Rectal smooth muscle tissue (tissue), 1 donor: ENCODE data around the gene C1QB.
"Not testable (repeated sequence)": the region's sequence is repeated elsewhere in the genome, so short reads cannot be mapped to it uniquely, and the experiment has no call there.

Experiments
- H3K27ac ChIP-seq: one replicate; pipeline ENCODE4 v1.7.0; 2013; ENCODE audit warnings: low read depth, low read length, inconsistent platforms
- H3K27me3 ChIP-seq: one replicate; pipeline ENCODE4 v1.7.0; 2013; ENCODE audit warnings: low read length; ENCODE audit not compliant: control insufficient read depth, insufficient read depth
- H3K36me3 ChIP-seq: one replicate; pipeline ENCODE4 v1.7.0; 2013; ENCODE audit warnings: low read length; ENCODE audit not compliant: control insufficient read depth, insufficient read depth
- H3K4me1 ChIP-seq: one replicate; pipeline ENCODE4 v1.7.0; 2013; ENCODE audit warnings: low read length; ENCODE audit not compliant: control insufficient read depth, insufficient read depth
- H3K4me3 ChIP-seq: one replicate; pipeline ENCODE4 v1.7.0; 2013; ENCODE audit warnings: low read length
- H3K9ac ChIP-seq: one replicate; pipeline ENCODE4 v1.7.0; 2013; ENCODE audit warnings: low read length

The C1QB gene

DNA sequence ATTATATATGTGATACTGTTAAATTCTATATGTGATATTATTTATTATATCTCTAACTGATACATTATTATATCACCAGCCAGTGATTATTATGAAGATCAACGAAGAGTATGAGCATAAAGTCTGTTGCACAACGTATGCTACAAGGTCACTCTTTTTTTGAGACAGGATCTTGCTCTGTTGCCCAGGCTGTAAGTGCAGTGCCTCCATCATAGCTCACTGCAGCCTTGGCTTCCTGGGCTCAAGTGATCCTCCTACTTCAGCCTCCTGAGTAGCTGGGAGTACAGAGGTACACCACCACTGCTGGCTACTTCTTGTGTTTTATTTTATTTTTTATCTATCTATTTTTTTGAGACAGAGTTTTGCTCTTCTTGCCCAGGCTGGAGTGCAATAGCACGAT, 43.6 kb downstream of the C1QB start:
- no peaks in the 10 kb centered on the region for H3K4me1 ChIP-seq
- H3K27ac ChIP-seq, result no peak overlapping the region
- no peaks in the 10 kb centered on the region for H3K27me3 ChIP-seq
- no peak overlapping the region for H3K4me3 ChIP-seq
- no peak overlapping the region for H3K9ac ChIP-seq
- no peaks in the 10 kb centered on the region for H3K36me3 ChIP-seq

DNA sequence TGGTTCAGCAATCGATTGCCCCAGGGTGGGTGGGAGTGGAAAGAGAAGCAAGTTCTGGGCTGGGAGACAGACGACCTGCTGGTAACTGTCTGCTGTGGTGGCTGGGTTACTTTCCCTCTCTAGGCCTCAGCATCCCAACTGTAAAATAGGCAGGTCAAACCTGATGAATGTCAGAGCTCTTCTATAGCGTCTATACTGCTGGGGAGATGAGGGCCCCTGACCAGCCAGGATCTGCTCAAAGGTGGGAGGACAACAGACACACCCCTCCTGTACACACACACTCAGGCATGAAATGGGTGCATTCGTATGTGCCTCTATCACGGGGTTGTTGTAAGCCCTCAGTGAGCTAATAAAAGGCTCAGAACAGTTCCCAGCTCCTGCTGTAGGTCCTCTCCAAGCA, 44.9 kb downstream of the C1QB start:
- H3K36me3 ChIP-seq, result no peaks in the 10 kb centered on the region
- no peak overlapping the region for H3K4me3 ChIP-seq
- H3K9ac ChIP-seq, result no peak overlapping the region
- no peaks in the 10 kb centered on the region for H3K27me3 ChIP-seq
- no peak overlapping the region for H3K27ac ChIP-seq
- no peaks in the 10 kb centered on the region for H3K4me1 ChIP-seq

DNA sequence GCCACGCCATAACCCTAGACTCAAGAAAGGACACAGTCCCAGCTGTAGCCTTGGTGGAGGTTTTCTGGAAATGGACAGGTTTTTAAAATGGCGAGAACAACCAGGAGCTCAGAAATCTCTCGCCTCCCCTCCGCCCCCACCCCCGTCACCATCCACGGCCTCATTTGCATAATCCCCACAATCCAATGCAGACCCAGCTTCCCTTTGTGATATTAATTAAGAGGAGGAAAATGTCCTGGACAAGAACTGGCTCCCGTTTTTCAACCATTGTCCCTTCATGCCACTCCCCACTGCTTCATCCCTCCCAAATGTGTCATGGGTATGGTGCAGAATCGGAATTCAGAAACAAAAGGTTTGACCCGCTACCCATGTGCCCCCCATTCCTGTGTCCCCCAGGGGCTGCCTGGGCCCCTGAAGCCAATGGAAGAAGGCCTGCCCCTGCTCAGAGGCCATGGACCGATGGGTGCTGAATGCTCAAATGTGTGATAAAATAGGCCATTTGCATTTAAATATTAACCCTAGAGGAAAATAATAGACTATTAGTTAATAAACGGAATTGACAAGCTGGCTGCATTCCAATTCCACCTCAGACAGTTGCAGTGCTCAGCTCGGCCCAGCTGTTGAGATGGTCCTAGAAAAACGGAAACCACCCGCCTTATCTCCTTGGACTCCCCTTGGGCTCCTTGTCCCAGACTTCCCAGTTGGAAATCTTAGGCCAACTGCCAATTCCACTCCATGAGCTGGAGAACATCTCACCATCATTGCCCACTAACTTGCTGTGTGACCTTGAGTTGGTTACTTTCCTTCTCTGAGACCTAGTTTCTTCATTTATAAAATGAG, 46.9 kb downstream of the C1QB start:
- Histone ChIP-seq H3K4me1 (no peaks in the 10 kb centered on the region), H3K36me3 (no peaks in the 10 kb centered on the region), H3K27ac (no peak overlapping the region), H3K9ac (no peak overlapping the region), H3K4me3 (no peak overlapping the region), H3K27me3 (no peaks in the 10 kb centered on the region)

DNA sequence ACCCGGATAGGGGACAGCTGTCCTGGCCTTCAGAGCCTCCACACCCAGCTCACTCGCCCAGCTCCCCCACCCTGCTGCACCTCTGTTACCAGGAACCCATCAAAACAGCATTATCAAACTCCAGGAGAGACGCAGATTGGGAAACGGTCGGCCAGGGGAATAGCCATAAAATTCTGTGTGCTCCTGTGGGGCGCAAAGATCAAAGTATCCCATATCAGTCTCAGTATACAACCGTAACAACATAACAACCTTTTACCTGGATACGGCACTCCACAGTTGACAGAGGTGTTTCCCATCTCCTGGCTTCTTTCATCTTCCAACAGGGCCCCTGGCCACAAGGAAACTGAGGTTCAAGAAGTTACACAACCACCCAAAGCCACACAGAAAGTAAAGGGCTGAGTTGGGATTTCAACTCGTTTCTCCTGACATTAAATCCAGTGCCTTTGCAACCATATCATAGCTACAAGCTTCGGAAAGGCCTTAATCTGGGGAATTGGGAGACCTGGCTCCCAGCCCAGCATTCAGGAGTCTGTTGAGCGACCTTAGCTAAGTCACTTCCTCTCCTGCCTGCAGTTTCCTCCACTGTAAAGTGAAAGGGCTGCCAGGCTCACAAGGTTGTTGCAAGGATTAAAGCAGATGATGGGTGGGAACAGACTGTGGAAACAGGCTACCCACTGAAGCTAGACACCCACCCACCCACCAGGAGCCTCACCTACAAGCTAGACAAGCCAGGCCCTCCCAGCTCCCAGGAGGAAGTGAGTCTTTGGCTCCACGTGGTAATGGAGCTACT, 49.5 kb downstream of the C1QB start:
- Histone ChIP-seq H3K4me3 (no peak overlapping the region), H3K27me3 (no peaks in the 10 kb centered on the region), H3K27ac (no peak overlapping the region), H3K9ac (no peak overlapping the region), H3K4me1 (no peaks in the 10 kb centered on the region), H3K36me3 (no peaks in the 10 kb centered on the region)

DNA sequence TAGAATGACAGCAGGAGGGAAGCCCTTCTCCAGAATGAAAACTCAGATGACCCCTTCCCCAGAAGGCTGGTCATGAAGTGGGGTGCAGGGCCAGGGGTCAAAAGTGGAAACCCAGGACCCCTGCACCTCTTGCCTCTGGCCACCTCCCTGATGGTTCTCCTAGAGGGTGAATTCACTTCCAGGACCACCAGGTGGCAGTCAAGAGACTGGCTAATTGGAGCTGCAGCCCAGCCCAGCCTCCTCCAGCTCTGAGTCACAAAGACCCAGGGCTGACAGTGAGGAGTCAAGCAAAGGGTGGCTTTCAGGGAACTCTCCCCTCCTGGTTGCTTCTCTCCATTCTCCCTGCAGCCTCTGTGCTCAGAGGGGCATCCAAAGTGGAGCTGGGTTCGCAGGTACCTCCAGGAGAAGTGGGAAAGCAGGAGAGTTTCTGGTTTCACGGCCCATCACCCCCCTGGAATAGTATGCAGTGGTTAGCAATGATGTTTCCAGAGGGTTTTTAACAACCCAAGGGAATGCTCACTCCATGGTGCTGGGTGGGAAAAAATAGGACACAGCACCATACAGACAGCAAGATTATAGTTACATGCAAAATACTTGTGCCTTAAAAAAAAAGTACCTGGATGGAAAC, 51.5 kb downstream of the C1QB start:
- Histone ChIP-seq H3K27me3 (no peaks in the 10 kb centered on the region), H3K4me1 (no peaks in the 10 kb centered on the region), H3K36me3 (no peaks in the 10 kb centered on the region), H3K27ac (no peak overlapping the region), H3K4me3 (no peak overlapping the region), H3K9ac (no peak overlapping the region)

DNA sequence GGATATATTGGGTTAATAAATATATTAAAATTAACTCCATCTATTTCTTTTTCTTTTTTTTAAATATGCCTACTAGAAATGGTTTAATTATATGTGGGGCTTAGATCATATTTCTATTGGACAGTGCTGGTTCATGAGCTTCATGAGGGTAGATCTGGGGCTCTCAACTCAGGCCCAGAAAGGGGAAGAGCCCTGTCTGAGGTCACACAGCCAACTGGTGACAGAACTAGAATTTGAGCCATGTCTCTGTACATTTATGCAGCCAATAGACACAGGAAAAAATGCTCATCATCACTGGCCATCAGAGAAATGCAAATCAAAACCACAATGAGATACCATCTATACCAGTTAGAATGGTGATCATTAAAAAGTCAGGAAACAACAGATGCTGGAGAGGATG, 52.5 kb downstream of the C1QB start:
- Histone ChIP-seq H3K4me1 (no peaks in the 10 kb centered on the region), H3K27me3 (no peaks in the 10 kb centered on the region), H3K4me3 (no peak overlapping the region), H3K9ac (no peak overlapping the region), H3K36me3 (no peaks in the 10 kb centered on the region), H3K27ac (no peak overlapping the region)

DNA sequence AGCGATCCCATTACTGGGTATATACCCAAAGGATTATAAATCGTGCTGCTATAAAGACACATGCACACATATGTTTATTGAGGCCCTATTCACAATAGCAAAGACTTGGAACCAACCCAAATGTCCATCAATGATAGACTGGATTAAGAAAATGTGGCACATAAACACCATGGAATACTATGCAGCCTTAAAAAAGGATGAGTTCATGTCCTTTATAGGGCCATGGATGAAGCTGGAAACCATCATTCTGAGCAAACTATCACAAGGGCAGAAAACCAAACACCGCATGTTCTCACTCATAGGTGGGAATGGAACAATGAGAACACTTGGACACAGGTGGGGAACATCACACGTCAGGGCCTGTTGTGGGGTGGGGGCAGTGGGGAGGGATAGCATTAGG, 53.1 kb downstream of the C1QB start:
- not testable (repeated sequence) for H3K4me1 ChIP-seq, H3K4me3 ChIP-seq, H3K27ac ChIP-seq, H3K27me3 ChIP-seq, H3K36me3 ChIP-seq, H3K9ac ChIP-seq

DNA sequence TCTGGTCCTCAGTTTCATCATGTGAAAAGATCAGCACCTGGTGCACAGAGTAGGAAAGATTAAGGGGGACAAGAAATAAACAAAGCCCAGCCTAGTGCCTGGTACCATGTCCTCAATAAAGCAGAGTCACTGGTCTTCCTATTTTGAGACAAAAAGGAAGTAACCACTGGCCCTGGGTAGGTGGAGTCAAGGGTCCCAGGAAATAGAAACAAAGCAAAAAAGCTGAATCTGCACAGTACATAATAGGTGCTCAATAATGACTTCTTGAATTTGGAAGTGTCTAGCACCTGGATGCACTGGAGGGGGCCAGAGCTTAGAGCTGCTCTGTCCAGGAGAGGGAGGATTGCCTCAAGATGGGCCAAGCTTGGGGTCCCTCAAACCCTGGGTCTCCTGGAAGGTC, 55.7 kb downstream of the C1QB start:
- Histone ChIP-seq H3K27ac (no peak overlapping the region), H3K4me1 (no peaks in the 10 kb centered on the region), H3K27me3 (peaks cover 3% of the 10 kb centered on the region), H3K9ac (no peak overlapping the region), H3K4me3 (no peak overlapping the region), H3K36me3 (no peaks in the 10 kb centered on the region)

DNA sequence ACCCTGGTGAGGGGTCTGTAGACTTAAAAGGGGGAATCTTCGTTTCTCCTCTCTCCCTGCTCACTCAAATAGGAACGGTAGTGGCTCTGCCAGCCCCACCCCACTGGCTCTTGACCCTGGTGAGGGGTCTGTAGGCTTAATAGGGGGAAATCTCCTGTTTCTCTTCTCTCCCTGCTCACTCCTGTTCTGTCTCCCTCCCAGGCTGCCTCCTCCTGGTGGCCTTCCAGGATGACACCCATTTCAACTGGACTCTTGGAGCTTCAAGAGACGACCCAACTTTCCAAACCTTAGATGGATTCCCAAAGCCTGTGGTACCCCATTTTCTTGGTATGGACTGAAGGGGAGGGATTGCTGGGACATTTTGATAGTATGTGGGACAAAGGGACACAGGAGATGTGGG, 56.2 kb downstream of the C1QB start:
- Histone ChIP-seq H3K27me3 (peaks cover 3% of the 10 kb centered on the region), H3K4me3 (no peak overlapping the region), H3K36me3 (no peaks in the 10 kb centered on the region), H3K4me1 (no peaks in the 10 kb centered on the region), H3K27ac (no peak overlapping the region), H3K9ac (no peak overlapping the region)

DNA sequence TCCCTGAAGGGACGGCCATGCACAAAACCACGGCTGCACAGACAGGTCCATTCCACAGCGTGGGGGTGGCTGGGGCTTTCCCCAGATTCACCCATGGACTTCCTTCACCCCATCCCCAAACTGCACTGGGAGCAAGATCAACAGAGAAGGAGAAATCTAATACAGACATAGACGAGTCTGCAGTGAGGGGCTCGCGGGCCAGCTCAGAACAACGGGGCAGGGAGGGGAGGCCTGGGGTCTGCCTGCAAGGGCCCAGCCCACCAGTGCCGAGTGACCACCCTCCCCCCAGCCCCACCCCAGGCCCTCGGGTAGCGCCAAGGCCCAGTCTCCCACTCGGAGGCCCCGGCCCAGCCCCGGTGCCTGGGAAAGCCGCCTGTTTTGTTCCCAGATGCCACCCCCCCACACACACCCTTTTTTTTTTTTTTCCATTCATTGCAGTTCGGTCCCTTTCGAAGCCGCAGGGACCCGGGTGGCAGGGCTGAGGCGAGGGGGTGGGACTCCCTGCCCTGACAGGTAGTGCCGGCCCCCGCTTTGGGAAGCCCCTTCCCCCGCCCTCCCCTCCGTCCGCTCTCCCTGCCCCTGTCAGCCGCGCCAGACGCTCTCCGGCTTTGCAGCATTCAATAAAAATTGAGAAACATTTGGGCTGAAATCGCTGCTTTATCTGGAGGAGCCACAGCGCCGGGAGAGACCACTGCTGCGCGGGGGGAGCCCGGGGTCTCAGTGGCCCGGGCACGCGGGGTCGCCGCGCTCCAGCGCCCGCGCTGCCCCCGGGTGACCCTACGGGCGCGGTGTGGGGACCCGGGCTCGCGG, 57.1 kb downstream of the C1QB start:
- Histone ChIP-seq H3K4me3 (peak overlapping the region; percentile 41), H3K9ac (no peak overlapping the region), H3K27ac (no peak overlapping the region)

DNA sequence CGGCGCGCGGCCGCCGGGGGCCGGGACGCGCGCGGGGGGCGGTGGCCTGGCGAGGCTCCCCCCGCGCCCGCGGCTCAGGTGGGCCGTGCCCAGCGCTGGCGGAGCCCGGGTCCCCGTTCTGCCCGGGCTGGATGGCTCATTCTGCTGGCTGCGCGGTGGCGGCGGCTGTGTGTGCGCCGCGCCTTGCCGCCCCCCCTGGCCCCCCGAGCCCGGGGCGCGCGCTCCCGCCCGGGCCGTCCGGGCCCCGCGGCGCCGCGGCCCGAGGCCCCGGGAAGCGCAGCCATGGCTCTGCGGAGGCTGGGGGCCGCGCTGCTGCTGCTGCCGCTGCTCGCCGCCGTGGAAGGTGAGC, 57.6 kb downstream of the C1QB start, which contains the start of gene EPHB2:
TSS of gene EPHB2 (plus strand) at position 139 of the 349 bp plus-strand sequence. CDS start at position 283, 144 bp downstream.
- Histone ChIP-seq H3K27me3 (peaks cover 3% of the 10 kb centered on the region), H3K9ac (no peak within 1 kb of the TSS), H3K36me3 (no peaks in the 10 kb centered on the region), H3K27ac (no peak within 1 kb of the TSS), H3K4me3 (peak within 1 kb of the TSS; percentile 62), H3K4me1 (no peaks in the 10 kb centered on the region)

More for the DNA sequence above, 57.1 kb downstream of the C1QB start:
- Histone ChIP-seq H3K36me3 (no peaks in the 10 kb centered on the region), H3K27me3 (peaks cover 3% of the 10 kb centered on the region), H3K4me1 (no peaks in the 10 kb centered on the region)

DNA sequence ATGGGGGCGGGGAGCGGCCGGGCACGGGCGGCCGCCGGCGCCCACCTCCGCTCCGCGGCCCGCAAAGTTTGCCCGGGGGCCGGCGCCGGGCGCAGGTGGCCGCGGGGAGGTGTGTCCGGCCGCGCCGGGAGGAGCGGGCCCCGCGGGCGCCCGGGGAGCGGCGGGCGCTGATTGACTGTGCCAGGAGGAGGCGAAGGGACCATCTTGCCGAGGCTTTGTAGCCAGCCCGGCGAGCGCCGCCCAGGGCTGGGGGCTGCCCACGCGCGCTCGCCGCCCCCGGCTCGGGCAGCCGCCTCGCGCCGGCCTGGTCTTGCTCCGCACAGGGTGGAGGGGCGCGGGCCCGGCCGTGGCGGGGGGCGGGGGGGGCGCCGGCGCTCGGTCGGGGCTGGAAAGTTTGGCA, 58.0 kb downstream of the C1QB start:
- Histone ChIP-seq H3K4me3 (peak overlapping the region; percentile 62), H3K27me3 (peaks cover 3% of the 10 kb centered on the region), H3K4me1 (no peaks in the 10 kb centered on the region), H3K36me3 (no peaks in the 10 kb centered on the region), H3K9ac (no peak overlapping the region), H3K27ac (no peak overlapping the region)
